Measurements from ENCODE around the gene PCDHGA12. TPM values are rescaled to one million over a fixed set of nuclear protein-coding genes. Genes with fewer than 3 reads are reported as not detected.

PCDHGA12 gene
- total and polyA plus RNA-seq, 2 experiments from 2014 or later, result 0.68 to 3.5 TPM

DNA sequence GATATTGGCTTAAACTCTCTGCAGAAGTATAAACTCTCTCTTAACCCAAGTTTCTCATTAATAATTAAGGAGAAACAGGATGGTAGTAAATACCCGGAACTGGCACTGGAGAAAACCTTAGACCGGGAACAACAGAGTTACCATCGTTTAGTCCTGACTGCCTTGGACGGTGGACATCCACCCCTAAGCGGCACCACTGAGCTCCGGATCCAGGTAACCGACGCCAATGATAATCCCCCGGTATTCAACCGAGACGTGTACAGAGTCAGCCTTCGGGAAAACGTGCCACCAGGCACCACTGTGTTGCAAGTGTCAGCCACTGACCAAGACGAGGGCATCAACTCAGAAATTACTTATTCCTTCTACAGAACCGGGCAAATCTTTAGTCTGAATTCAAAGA, 31.7 kb upstream of the PCDHGA12 start (continued):
- TF ChIP-seq, protein P1, sequence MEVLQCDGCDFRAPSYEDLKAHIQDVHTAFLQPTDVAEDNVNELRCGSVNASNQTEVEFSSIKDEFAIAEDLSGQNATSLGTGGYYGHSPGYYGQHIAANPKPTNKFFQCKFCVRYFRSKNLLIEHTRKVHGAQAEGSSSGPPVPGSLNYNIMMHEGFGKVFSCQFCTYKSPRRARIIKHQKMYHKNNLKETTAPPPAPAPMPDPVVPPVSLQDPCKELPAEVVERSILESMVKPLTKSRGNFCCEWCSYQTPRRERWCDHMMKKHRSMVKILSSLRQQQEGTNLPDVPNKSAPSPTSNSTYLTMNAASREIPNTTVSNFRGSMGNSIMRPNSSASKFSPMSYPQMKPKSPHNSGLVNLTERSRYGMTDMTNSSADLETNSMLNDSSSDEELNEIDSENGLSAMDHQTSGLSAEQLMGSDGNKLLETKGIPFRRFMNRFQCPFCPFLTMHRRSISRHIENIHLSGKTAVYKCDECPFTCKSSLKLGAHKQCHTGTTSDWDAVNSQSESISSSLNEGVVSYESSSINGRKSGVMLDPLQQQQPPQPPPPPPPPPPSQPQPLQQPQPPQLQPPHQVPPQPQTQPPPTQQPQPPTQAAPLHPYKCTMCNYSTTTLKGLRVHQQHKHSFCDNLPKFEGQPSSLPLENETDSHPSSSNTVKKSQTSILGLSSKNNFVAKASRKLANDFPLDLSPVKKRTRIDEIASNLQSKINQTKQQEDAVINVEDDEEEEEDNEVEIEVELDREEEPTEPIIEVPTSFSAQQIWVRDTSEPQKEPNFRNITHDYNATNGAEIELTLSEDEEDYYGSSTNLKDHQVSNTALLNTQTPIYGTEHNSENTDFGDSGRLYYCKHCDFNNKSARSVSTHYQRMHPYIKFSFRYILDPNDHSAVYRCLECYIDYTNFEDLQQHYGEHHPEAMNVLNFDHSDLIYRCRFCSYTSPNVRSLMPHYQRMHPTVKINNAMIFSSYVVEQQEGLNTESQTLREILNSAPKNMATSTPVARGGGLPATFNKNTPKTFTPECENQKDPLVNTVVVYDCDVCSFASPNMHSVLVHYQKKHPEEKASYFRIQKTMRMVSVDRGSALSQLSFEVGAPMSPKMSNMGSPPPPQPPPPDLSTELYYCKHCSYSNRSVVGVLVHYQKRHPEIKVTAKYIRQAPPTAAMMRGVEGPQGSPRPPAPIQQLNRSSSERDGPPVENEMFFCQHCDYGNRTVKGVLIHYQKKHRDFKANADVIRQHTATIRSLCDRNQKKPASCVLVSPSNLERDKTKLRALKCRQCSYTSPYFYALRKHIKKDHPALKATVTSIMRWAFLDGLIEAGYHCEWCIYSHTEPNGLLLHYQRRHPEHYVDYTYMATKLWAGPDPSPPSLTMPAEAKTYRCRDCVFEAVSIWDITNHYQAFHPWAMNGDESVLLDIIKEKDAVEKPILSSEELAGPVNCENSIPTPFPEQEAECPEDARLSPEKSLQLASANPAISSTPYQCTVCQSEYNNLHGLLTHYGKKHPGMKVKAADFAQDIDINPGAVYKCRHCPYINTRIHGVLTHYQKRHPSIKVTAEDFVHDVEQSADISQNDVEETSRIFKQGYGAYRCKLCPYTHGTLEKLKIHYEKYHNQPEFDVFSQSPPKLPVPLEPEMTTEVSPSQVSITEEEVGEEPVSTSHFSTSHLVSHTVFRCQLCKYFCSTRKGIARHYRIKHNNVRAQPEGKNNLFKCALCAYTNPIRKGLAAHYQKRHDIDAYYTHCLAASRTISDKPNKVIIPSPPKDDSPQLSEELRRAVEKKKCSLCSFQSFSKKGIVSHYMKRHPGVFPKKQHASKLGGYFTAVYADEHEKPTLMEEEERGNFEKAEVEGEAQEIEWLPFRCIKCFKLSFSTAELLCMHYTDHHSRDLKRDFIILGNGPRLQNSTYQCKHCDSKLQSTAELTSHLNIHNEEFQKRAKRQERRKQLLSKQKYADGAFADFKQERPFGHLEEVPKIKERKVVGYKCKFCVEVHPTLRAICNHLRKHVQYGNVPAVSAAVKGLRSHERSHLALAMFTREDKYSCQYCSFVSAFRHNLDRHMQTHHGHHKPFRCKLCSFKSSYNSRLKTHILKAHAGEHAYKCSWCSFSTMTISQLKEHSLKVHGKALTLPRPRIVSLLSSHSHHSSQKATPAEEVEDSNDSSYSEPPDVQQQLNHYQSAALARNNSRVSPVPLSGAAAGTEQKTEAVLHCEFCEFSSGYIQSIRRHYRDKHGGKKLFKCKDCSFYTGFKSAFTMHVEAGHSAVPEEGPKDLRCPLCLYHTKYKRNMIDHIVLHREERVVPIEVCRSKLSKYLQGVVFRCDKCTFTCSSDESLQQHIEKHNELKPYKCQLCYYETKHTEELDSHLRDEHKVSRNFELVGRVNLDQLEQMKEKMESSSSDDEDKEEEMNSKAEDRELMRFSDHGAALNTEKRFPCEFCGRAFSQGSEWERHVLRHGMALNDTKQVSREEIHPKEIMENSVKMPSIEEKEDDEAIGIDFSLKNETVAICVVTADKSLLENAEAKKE (CRISPR knock-in tag; IDR thresholded peaks at IDR 0.05), result no peak
- TF ChIP-seq CREB1 (CRISPR knock-in tag; IDR thresholded peaks at IDR 0.05; ENCODE audit: low read depth) (no peak), ZNF114 (CRISPR knock-in tag; IDR thresholded peaks at IDR 0.05) (no peak), EZH2 (IDR thresholded peaks at IDR 0.05; ENCODE audit: low read depth, unreplicated experiment) (no peak), POLR2AphosphoS5 (IDR thresholded peaks at IDR 0.05; ENCODE audit: low read depth) (no peak), EZH2phosphoT487 (IDR thresholded peaks at IDR 0.05; ENCODE audit: unreplicated experiment) (no peak)
- TF ChIP-seq, protein P2, sequence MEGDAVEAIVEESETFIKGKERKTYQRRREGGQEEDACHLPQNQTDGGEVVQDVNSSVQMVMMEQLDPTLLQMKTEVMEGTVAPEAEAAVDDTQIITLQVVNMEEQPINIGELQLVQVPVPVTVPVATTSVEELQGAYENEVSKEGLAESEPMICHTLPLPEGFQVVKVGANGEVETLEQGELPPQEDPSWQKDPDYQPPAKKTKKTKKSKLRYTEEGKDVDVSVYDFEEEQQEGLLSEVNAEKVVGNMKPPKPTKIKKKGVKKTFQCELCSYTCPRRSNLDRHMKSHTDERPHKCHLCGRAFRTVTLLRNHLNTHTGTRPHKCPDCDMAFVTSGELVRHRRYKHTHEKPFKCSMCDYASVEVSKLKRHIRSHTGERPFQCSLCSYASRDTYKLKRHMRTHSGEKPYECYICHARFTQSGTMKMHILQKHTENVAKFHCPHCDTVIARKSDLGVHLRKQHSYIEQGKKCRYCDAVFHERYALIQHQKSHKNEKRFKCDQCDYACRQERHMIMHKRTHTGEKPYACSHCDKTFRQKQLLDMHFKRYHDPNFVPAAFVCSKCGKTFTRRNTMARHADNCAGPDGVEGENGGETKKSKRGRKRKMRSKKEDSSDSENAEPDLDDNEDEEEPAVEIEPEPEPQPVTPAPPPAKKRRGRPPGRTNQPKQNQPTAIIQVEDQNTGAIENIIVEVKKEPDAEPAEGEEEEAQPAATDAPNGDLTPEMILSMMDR (conservative IDR thresholded peaks at IDR 0.05; ENCODE audit: low read depth in 2 of 2), result no peak

Data from GM23338 (cell line).